ENCODE measurements around the gene NTM.

Gene NTM

GRCh38 chr11:131977854-131978253 is 607.4 kb downstream of the NTM start:
- H3K4me3 ChIP-seq (ENCODE audit: low read depth, low read length), result no peak overlapping the region
- no peak for TF ChIP-seq CTCF (IDR thresholded peaks at IDR 0.05; ENCODE audit: low read depth, low read length)

DNA sequence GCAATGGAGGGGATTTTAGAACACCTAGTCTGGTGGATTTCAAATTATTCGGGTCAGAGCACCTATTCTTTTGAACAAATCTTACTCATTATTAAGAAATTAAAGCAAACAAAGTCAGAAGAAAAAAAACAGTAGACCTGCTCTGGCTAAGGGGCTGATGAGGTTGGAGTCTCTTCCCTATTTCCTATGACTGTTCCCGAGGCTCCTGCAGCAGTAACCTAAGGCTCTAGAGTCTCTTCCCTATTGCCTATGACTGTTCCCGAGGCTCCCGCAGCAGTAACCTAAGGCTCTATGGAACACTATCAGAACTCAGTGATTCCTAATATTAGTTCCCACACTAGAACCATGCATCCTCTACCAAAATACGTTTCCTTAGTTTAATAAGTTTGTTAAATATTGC is 607.9 kb downstream of the NTM start:
- TF ChIP-seq CTCF (IDR thresholded peaks at IDR 0.05; ENCODE audit: low read depth, low read length), result no peak

GRCh38 chr11:131979364-131979763 is 608.9 kb downstream of the NTM start:
- H3K4me3 ChIP-seq (ENCODE audit: low read depth, low read length), result no peak overlapping the region
- TF ChIP-seq CTCF (IDR thresholded peaks at IDR 0.05; ENCODE audit: low read depth, low read length), result no peak

More for the DNA sequence above, 607.9 kb downstream of the NTM start:
- H3K4me3 ChIP-seq (ENCODE audit: low read depth, low read length), result no peak overlapping the region

DNA sequence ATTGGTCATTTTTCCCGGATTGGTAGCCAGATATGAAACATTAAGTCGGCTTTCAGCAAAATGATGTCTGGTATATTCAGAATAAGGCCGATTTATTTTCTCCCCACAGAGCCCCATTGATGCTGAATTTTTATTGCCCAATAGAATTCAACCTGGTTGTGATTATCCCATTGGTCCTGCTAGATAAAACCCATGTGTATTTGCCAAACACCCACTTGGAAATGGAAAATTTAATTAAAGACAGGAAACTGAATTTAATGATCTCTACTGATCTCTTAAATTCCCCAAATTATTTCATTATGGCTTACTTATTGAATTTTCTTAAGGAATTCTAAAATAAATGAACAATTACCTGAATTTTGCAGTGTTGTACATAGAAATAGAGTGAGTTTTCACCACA is 609.8 kb downstream of the NTM start:
- H3K4me3 ChIP-seq (ENCODE audit: low read depth, low read length), result no peak overlapping the region
- TF ChIP-seq CTCF (IDR thresholded peaks at IDR 0.05; ENCODE audit: low read depth, low read length), result no peak

GRCh38 chr11:131980888-131981668 is 610.7 kb downstream of the NTM start:
- no peak for TF ChIP-seq CTCF (IDR thresholded peaks at IDR 0.05; ENCODE audit: low read depth, low read length)
- H3K4me3 ChIP-seq (ENCODE audit: low read depth, low read length), result no peak overlapping the region

DNA sequence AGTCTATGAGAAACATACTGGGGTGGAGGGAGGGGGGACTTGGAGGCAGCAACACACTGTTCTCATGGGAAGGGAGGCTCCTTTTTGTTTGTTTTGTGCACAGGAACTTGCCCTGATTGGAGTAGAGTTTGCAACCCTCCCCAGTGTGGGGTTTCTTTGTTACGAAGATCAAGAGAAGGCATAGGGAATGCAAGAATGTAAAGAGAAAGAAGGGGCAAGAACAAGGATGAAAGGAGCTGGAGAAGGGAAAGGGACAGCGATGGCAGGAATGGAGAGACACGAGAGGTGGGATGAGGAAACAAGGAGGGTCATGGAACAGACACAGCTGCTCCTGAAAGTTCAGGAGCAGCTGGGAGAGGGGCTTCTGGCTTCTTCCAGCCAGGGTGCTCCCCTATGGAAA is 611.7 kb downstream of the NTM start:
- TF ChIP-seq CTCF (IDR thresholded peaks at IDR 0.05; ENCODE audit: low read depth, low read length), result no peak
- H3K4me3 ChIP-seq (ENCODE audit: low read depth, low read length), result no peak overlapping the region

DNA sequence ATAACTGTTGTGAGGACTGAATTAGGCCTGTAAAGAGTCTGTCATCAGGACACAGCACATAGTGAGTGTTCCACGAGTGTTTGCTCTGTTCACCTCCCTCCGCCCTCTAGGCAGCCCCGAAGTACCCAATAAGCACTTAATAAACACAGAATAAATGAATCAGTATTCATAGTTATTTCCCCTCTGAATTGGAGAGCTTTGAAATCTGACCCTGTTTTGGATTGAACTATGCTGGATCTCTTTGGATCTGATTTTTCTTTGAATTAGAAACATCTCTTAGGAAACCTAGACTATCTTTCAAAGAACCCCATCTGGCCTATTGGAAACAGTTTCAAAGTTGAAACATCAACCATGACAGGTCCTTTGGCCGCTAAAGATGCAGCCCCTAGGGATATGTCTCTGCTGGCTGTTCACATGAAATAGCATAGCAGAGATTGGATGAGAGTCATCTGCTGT is 615.5 kb downstream of the NTM start:
- H3K4me3 ChIP-seq (ENCODE audit: low read depth, low read length), result no peak overlapping the region
- TF ChIP-seq CTCF (IDR thresholded peaks at IDR 0.05; ENCODE audit: low read depth, low read length), result no peak
